ENCODE measurements around the gene ZC3H12D.

GRCh38 chr6:149425224-149425623 is 59.6 kb downstream of the ZC3H12D start:
- TF ChIP-seq CTCF (IDR thresholded peaks at IDR 0.05; ENCODE audit: borderline replicate concordance, extremely low read depth, low read length, poor library complexity, severe bottlenecking) (no peak), EZH2 (IDR thresholded peaks at IDR 0.05; ENCODE audit: borderline replicate concordance, low read depth, low read length, severe bottlenecking) (no peak)
